GM21526 (cell line): ENCODE data around the gene FOXP1.

Experiments
- ATAC-seq: cut with Tn5 transposase; IDR thresholded peaks from one replicate; pipeline ENCODE4 v1.9.1; 2021; ENCODE audit warnings: moderate library complexity; ENCODE audit not compliant: unreplicated experiment, low FRiP score

The FOXP1 gene

DNA sequence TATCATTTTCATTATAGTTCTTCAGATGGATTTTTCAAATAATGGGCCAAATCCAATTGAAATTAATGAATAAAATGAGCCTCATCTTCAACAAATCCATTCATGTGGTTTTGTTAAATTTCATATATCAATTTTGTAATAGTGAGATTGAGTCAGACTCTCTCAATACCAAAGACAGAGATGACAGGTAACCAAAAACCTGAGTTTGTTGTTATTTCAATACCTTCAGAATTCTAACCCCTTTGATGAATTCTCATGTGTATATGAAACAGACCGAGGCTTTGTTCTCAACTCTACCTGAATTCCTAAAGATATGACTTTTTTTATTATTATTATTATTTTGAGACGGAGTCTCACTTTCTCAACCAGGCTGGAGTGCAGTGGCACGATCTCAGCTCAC is 92.8 kb downstream of the FOXP1 start:
- no peak for ATAC-seq

GRCh38 chr3:71489315-71489761 is 94.2 kb downstream of the FOXP1 start:
- ATAC-seq: no peak

DNA sequence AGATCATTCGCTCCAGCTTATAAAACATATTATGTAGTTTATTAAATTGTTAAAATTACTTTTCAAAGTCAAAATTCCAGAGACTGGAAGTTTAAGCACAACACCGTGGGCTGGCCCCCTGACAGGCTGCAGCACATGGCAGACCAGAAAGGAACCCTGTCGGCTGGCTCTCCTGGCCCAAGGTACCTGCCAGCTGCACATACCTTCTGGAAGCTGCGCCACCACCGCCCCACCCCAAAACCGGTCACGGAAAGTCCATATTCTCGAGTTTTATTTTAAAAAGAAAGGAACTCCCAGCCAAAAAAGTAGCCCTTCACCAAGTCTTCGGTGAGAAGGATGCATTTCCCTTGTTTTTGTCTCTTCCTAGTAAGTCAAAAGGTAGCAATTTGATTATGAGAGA is 94.6 kb downstream of the FOXP1 start:
- ATAC-seq: no peak

DNA sequence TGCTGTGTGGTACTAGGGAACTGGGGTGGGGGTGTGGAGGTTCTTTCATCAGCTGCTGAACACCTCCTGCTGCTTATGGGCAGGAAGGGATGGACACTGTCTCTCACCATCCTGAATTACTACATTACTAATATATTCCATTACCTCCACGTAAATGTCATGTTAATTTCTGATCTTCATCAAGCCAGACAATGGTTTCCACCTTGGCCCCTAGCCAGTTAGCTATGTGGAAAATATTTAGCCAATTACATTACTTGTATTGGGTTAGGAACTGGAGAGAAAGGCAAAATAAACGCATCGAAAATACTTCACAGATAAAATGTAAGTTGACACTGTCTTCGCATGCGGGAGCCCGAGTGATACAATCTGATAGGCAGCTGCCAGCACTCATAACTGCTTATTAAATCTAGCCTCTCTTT is 95.1 kb downstream of the FOXP1 start:
- no peak for ATAC-seq

DNA sequence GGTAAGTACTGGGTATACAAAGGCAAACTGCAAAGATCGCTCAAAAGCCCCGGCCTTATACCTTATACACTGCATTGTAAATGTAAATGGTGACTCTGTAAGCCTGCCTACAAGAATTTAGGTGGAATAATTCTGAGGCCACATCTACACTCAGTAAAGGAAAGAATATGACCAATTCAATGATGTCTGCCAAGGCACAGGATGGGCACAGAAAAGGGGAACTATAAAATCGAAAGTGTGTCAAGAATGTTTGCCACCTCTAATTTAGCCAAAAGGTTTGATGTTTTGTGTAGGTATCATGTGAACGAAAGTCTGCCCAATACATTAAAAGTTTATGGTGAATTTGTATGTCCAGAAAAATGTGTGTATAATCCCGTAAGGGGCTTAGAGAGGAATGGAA is 96.1 kb downstream of the FOXP1 start:
- ATAC-seq: no peak

- ATAC-seq: no peak
These were observed 96.7 kb downstream of the FOXP1 start for GRCh38 chr3:71486831-71487230.

DNA sequence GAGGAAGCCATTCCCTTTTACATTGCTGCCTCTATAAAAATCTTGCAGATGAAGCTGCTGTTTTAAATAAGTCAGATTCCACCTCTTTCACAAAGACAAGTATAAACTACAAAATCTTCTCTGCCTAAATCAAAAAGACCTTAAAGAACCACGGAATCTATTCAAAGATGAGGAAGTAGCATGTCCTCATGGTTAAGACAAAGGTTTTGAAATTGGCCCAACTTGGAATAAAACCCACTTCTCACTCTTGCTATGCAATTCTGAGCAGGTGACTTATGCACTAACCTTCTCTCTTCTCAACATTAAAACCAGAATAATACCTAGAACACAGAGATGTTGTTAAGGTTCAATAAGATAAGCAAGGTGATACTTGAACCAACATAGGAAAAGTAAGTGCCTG is 97.6 kb downstream of the FOXP1 start:
- ATAC-seq: no peak

DNA sequence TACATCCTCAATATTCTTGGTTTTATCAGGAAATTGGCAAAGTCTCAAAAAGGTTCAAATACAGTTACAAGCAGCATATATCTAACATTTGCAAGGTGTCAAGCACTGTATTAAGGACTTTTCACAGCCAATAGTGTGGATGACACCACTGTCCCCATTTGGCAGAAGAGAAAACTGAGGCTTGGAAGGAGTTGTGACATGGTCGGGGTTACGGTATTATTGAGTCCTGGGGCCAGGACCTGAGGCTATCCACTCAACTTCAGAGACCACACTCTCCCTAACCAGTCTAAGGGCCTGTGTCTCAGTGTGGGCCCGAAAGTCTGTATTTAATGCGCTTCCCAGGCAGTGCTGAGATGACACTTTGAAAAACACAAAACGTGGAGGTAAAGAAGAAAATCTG is 99.1 kb downstream of the FOXP1 start:
- no peak for ATAC-seq

DNA sequence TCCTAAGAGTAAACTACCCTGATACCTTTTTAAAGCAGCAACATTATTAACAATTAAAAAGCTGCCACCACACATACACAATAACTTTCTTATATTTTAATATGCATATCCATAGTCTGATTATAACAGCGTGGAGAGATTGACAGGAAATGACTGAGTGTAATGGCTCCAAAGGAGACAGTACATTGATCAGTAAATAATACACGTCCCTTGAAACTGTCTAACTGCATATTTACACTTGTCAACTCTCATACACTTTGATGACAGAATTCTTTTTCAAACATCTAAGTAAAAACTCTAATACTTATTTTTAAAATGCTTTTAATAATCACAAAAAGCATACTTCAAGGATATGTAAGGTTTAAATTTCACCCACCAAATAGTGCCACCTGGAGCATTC is 99.5 kb downstream of the FOXP1 start:
- no peak for ATAC-seq

- no peak for ATAC-seq
These were observed 100.8 kb downstream of the FOXP1 start for GRCh38 chr3:71482771-71483170.

DNA sequence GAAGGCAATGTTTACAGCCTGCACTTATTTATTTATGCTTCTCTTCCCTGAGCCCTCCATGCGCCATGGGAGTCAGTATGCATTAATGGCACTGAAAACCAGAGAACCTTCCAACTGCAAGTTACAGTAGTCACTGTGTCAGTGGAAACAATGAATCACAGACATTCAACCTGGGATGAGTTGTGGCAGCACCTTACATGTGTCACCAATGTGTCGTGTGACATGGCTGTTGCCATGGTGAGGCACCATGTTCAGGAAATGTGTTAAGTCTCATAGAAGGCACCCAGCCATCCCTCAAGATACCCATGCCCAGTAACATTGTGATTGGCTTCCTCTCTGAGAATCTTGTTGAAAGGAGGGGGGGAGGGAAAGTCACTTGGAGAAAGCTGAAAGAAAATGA is 105.0 kb downstream of the FOXP1 start:
- no peak for ATAC-seq

GRCh38 chr3:71476950-71477349 is 106.6 kb downstream of the FOXP1 start:
- ATAC-seq: no peak

GRCh38 chr3:71469138-71469435 is 114.4 kb downstream of the FOXP1 start:
- ATAC-seq: no peak

GRCh38 chr3:71468311-71469137 is 115.0 kb downstream of the FOXP1 start:
- ATAC-seq: no peak

- no peak for ATAC-seq
These were observed 117.0 kb downstream of the FOXP1 start for GRCh38 chr3:71466483-71466882.

DNA sequence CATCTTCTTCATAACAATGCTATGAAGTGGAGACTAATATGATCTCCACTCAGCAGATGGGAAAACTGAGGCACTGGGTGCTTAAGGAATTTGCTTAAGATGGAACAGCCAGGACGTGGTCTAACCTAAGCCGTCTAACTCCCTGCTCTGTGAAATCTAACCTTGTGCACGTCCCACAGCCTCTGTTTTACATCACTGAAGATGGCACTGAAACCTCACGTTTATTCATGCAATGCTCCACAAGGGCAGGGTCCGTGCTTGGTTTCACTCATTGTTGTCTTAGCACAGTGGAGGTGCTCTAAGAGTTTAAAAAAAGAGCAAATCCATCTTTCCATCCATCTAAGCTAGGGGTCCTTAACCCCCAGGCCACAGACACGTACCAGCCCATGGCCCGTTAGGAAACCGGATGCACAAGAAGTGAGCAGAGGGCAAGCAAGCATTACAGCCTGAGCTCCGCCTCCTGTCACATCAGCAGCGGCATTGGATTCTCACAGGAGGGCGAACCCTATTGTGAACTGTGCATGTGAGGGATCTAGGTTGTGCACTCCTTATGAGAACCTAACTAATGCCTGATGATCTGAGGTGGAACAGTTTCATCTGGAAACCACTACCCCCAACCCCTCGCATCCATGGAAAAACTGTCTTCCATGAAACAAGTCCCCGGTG is 118.0 kb downstream of the FOXP1 start:
- ATAC-seq: no peak

GRCh38 chr3:71464613-71465012 is 118.9 kb downstream of the FOXP1 start:
- no peak for ATAC-seq

- ATAC-seq: no peak
These were observed 119.9 kb downstream of the FOXP1 start for GRCh38 chr3:71463617-71464016.

GRCh38 chr3:71462586-71462985 is 120.9 kb downstream of the FOXP1 start:
- no peak for ATAC-seq

- ATAC-seq: no peak
These were observed 121.6 kb downstream of the FOXP1 start for GRCh38 chr3:71461749-71462483.

GRCh38 chr3:71461114-71461513 is 122.4 kb downstream of the FOXP1 start:
- no peak for ATAC-seq

GRCh38 chr3:71458895-71459294 is 124.6 kb downstream of the FOXP1 start:
- no peak for ATAC-seq
